ENCODE data around the gene MRM3. TPM values are rescaled to one million over a fixed set of nuclear protein-coding genes. Genes with fewer than 3 reads are reported as not detected.
"Not testable (repeated sequence)": the region's sequence is repeated elsewhere in the genome, so short reads cannot be mapped to it uniquely, and the experiment has no call there.

The MRM3 gene
- total RNA-seq, 2 experiments from 2014 or later: 20.6 to 31.4 TPM

GRCh38 chr17:755319-755961, 26.7 kb upstream of the MRM3 start:
- ATAC-seq; H3K27ac Mint-ChIP-seq; DNase-seq; H3K9me3 Mint-ChIP-seq (ENCODE audit: low read depth); H3K27me3 Mint-ChIP-seq; intact Hi-C loops (cut with DNase I, micrococcal nuclease); H3K4me3 Mint-ChIP-seq: not testable (repeated sequence)
- peaks cover 36% of the 10 kb centered on the region for H3K36me3 Mint-ChIP-seq (ENCODE audit: low read depth)
- peaks cover 15% of the 10 kb centered on the region for H3K4me1 Mint-ChIP-seq
- ChIA-PET POLR2A (interaction anchor here (0.7 kb wide), 1 partner anchor 575 kb away, joined by 5 read pairs; no protein-coding TSS in a partner anchor), CTCF (interaction anchor here (0.7 to 1.2 kb wide), 7 partner anchors 15 to 300 kb away, joined by 3 to 4 read pairs (median 3); partner anchors contain the start of genes GLOD4, MRM3 and TLCD3A)

GRCh38 chr17:756010-756567, 26.1 kb upstream of the MRM3 start:
- H3K9me3 Mint-ChIP-seq (ENCODE audit: low read depth); H3K4me3 Mint-ChIP-seq; intact Hi-C loops (cut with DNase I, micrococcal nuclease); H3K4me1 Mint-ChIP-seq; POLR2A ChIA-PET; DNase-seq; H3K27ac Mint-ChIP-seq; ATAC-seq; CTCF ChIA-PET; H3K27me3 Mint-ChIP-seq: not testable (repeated sequence)
- peaks cover 35% of the 10 kb centered on the region for H3K36me3 Mint-ChIP-seq (ENCODE audit: low read depth)

- Mint-ChIP-seq H3K9me3 (ENCODE audit: low read depth) (no peaks in the 10 kb centered on the region), H3K27ac (no peak overlapping the region), H3K36me3 (ENCODE audit: low read depth) (peaks cover 39% of the 10 kb centered on the region), H3K4me1 (no peaks in the 10 kb centered on the region), H3K27me3 (no peaks in the 10 kb centered on the region), H3K4me3 (no peak overlapping the region)
- DNase-seq (no peak), ATAC-seq (no peak)
- ChIA-PET CTCF (no interaction called here), POLR2A (no interaction called here)
- intact Hi-C loops (cut with DNase I, micrococcal nuclease): no loop called here
These were observed 22.2 kb upstream of the MRM3 start for GRCh38 chr17:759964-760363.

GRCh38 chr17:760371-760770, 21.8 kb upstream of the MRM3 start:
- intact Hi-C loops (cut with DNase I, micrococcal nuclease): no loop called here
- no peak overlapping the region for H3K27ac Mint-ChIP-seq
- H3K27me3 Mint-ChIP-seq: no peaks in the 10 kb centered on the region
- ChIA-PET POLR2A (no interaction called here), CTCF (no interaction called here)
- no peak for DNase-seq
- H3K9me3 Mint-ChIP-seq (ENCODE audit: low read depth): no peaks in the 10 kb centered on the region
- H3K36me3 Mint-ChIP-seq (ENCODE audit: low read depth): peaks cover 42% of the 10 kb centered on the region
- H3K4me3 Mint-ChIP-seq: no peak overlapping the region
- ATAC-seq: no peak
- H3K4me1 Mint-ChIP-seq: no peaks in the 10 kb centered on the region

- CTCF ChIA-PET: interaction anchor here (0.6 kb wide), 1 partner anchor 37 kb away, joined by 3 read pairs; no protein-coding TSS in a partner anchor
- Mint-ChIP-seq H3K9me3 (ENCODE audit: low read depth) (no peaks in the 10 kb centered on the region), H3K4me1 (no peaks in the 10 kb centered on the region), H3K27ac (peak overlapping the region; percentile 79), H3K27me3 (no peaks in the 10 kb centered on the region), H3K4me3 (no peak overlapping the region), H3K36me3 (ENCODE audit: low read depth) (peaks cover 38% of the 10 kb centered on the region)
- POLR2A ChIA-PET: no interaction called here
- DNase-seq (no peak), ATAC-seq (no peak)
- intact Hi-C loops (cut with DNase I, micrococcal nuclease): no loop called here
These were observed 15.1 kb upstream of the MRM3 start for GRCh38 chr17:767076-767475.

GRCh38 chr17:773016-773415, 9.1 kb upstream of the MRM3 start:
- POLR2A ChIA-PET: interaction anchor here (0.6 kb wide), 1 partner anchor 348 kb away, joined by 4 read pairs; no protein-coding TSS in a partner anchor
- H3K4me3 Mint-ChIP-seq: no peak overlapping the region
- H3K27ac Mint-ChIP-seq: peak overlapping the region; percentile 52
- ATAC-seq (no peak), DNase-seq (no peak)
- H3K4me1 Mint-ChIP-seq: peaks cover 19% of the 10 kb centered on the region
- CTCF ChIA-PET: interaction anchor here (0.6 to 1.3 kb wide), 2 partner anchors 9 kb away, joined by 3 to 4 read pairs; partner anchors contain the start of genes GLOD4 and MRM3
- no peaks in the 10 kb centered on the region for H3K27me3 Mint-ChIP-seq
- H3K9me3 Mint-ChIP-seq (ENCODE audit: low read depth): no peaks in the 10 kb centered on the region
- peaks cover 64% of the 10 kb centered on the region for H3K36me3 Mint-ChIP-seq (ENCODE audit: low read depth)
- intact Hi-C loops (cut with DNase I, micrococcal nuclease): no loop called here

- ATAC-seq (peak; percentile 63), DNase-seq (no peak)
- intact Hi-C loops (cut with DNase I, micrococcal nuclease): no loop called here
- ChIA-PET POLR2A (interaction anchor here (0.6 kb wide), 1 partner anchor 349 kb away, joined by 4 read pairs; no protein-coding TSS in a partner anchor), CTCF (interaction anchor here (1.3 kb wide), 1 partner anchor 10 kb away, joined by 4 read pairs; no protein-coding TSS in a partner anchor)
- no peaks in the 10 kb centered on the region for H3K9me3 Mint-ChIP-seq (ENCODE audit: low read depth)
- H3K36me3 Mint-ChIP-seq (ENCODE audit: low read depth): peaks cover 71% of the 10 kb centered on the region
- H3K4me1 Mint-ChIP-seq: peaks cover 19% of the 10 kb centered on the region
- no peaks in the 10 kb centered on the region for H3K27me3 Mint-ChIP-seq
- peak overlapping the region; percentile 81 for H3K27ac Mint-ChIP-seq
- H3K4me3 Mint-ChIP-seq: peak overlapping the region; percentile 26
These were observed 8.5 kb upstream of the MRM3 start for GRCh38 chr17:773467-774312.

- peak overlapping the region; percentile 26 for H3K4me3 Mint-ChIP-seq
These were observed 7.9 kb upstream of the MRM3 start for GRCh38 chr17:774313-774584.

GRCh38 chr17:778096-778495, 4.1 kb upstream of the MRM3 start:
- intact Hi-C loops (cut with DNase I, micrococcal nuclease): no loop called here
- H3K4me3 Mint-ChIP-seq: no peak overlapping the region
- no peak for ATAC-seq
- peaks cover 30% of the 10 kb centered on the region for H3K4me1 Mint-ChIP-seq
- no peak overlapping the region for H3K27ac Mint-ChIP-seq
- CTCF ChIA-PET: interaction anchor here (0.6 to 1.2 kb wide), 2 partner anchors 9 to 76 kb away, joined by 3 read pairs; no protein-coding TSS in a partner anchor
- DNase-seq: no peak
- H3K27me3 Mint-ChIP-seq: no peaks in the 10 kb centered on the region
- POLR2A ChIA-PET: no interaction called here
- H3K9me3 Mint-ChIP-seq (ENCODE audit: low read depth): no peaks in the 10 kb centered on the region
- peaks cover 55% of the 10 kb centered on the region for H3K36me3 Mint-ChIP-seq (ENCODE audit: low read depth)

More at GRCh38 chr17:774313-774584, 7.9 kb upstream of the MRM3 start:
- Mint-ChIP-seq H3K36me3 (ENCODE audit: low read depth) (peaks cover 75% of the 10 kb centered on the region), H3K27ac (peak overlapping the region; percentile 81), H3K4me1 (peaks cover 19% of the 10 kb centered on the region), H3K9me3 (ENCODE audit: low read depth) (no peaks in the 10 kb centered on the region), H3K27me3 (no peaks in the 10 kb centered on the region)
- intact Hi-C loops (cut with DNase I, micrococcal nuclease): no loop called here
- ChIA-PET POLR2A (no interaction called here), CTCF (interaction anchor here (1.3 kb wide), 1 partner anchor 10 kb away, joined by 4 read pairs; no protein-coding TSS in a partner anchor)
- ATAC-seq (no peak), DNase-seq (no peak)

- H3K36me3 Mint-ChIP-seq (ENCODE audit: low read depth): peaks cover 15% of the 10 kb centered on the region
- no peaks in the 10 kb centered on the region for H3K27me3 Mint-ChIP-seq
- DNase-seq (peak; percentile 19), ATAC-seq (peak; percentile 47)
- peak overlapping the region; percentile 97 for H3K4me3 Mint-ChIP-seq
- intact Hi-C loops (cut with DNase I, micrococcal nuclease): loop anchor here in 1 of 2 experiments (5.0 kb wide), 1 partner anchor 213 kb away; the partner anchor contains the start of gene TIMM22
- ChIA-PET POLR2A (interaction anchor here (0.6 to 0.7 kb wide), 3 partner anchors 11 to 698 kb away, joined by 3 to 7 read pairs (median 3); no protein-coding TSS in a partner anchor), CTCF (interaction anchor here (0.6 kb wide), 1 partner anchor 319 kb away, joined by 3 read pairs; no protein-coding TSS in a partner anchor)
- H3K4me1 Mint-ChIP-seq: peaks cover 35% of the 10 kb centered on the region
- H3K27ac Mint-ChIP-seq: peak overlapping the region; percentile 76
- no peaks in the 10 kb centered on the region for H3K9me3 Mint-ChIP-seq (ENCODE audit: low read depth)
These were observed 2.0 kb downstream of the MRM3 start for GRCh38 chr17:784143-784542.

GRCh38 chr17:785901-786300, 3.7 kb downstream of the MRM3 start:
- H3K4me1 Mint-ChIP-seq: peaks cover 31% of the 10 kb centered on the region
- H3K4me3 Mint-ChIP-seq; H3K27me3 Mint-ChIP-seq; H3K9me3 Mint-ChIP-seq (ENCODE audit: low read depth); POLR2A ChIA-PET; ATAC-seq; H3K27ac Mint-ChIP-seq; DNase-seq; intact Hi-C loops (cut with DNase I, micrococcal nuclease): not testable (repeated sequence)
- CTCF ChIA-PET: interaction anchor here (1.0 to 1.4 kb wide), 2 partner anchors 9 to 195 kb away, joined by 3 to 6 read pairs; no protein-coding TSS in a partner anchor
- peaks cover 21% of the 10 kb centered on the region for H3K36me3 Mint-ChIP-seq (ENCODE audit: low read depth)
